ENCODE data around the gene GPR78.
"Not testable (repeated sequence)": the region's sequence is repeated elsewhere in the genome, so short reads cannot be mapped to it uniquely, and the experiment has no call there.

DNA sequence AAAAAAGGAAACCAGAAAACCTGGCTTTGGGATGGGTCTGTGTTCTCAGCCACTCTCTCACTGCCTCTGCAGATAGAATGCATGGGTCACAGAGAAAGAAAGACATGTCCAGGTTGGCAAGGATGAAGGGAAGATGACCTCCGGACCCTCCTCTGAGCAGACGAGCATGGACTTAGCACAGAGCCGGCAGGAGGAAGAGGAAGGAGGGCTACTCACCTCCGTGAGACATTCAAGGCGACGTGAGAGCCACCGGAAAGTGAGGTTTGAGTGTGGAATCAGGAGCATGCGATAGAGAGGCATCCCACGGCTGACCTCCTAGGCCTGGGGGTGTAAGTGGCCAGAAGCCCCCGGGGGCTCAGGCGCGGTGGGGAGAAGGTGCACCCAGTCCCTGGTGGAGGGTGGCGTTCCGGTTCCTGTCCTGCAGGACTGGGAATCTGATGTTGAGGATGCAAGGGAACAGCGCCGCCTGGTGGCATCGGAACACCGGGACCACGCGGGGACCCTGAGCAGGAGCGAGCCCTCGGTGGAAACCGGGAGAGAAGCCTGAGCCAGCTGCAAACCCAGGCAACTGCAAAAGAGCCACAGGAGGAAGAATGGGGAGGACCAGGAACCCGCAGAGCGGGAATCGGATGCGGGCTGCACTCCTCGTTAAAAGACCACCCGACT is 50.2 kb downstream of the GPR78 start:
- not testable (repeated sequence) for TF ChIP-seq RBM39 (IDR thresholded peaks at IDR 0.05; ENCODE audit: low read depth, low read length, poor library complexity, severe bottlenecking); CHCHD3 (CRISPR knock-in tag; IDR thresholded peaks at IDR 0.05); MAX (IDR thresholded peaks at IDR 0.05); POLR2A (IDR thresholded peaks at IDR 0.05; ENCODE audit: insufficient read depth in 1 of 2, low read depth in 2 of 2, low read length in 2 of 2); JUN (CRISPR knock-in tag; IDR thresholded peaks at IDR 0.05)
- TF ChIP-seq, protein P1, sequence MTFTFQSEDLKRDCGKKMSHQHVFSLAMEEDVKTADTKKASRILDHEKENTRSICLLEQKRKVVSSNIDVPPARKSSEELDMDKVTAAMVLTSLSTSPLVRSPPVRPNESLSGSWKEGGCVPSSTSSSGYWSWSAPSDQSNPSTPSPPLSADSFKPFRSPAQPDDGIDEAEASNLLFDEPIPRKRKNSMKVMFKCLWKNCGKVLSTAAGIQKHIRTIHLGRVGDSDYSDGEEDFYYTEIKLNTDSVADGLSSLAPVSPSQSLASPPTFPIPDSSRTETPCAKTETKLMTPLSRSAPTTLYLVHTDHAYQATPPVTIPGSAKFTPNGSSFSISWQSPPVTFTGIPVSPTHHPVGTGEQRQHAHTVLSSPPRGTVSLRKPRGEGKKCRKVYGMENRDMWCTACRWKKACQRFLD (CRISPR knock-in tag; IDR thresholded peaks at IDR 0.05; ENCODE audit: borderline replicate concordance), result not testable (repeated sequence)
